ENCODE data around the gene DHX34.
"Not testable (repeated sequence)": the region's sequence is repeated elsewhere in the genome, so short reads cannot be mapped to it uniquely, and the experiment has no call there.

The DHX34 gene

DNA sequence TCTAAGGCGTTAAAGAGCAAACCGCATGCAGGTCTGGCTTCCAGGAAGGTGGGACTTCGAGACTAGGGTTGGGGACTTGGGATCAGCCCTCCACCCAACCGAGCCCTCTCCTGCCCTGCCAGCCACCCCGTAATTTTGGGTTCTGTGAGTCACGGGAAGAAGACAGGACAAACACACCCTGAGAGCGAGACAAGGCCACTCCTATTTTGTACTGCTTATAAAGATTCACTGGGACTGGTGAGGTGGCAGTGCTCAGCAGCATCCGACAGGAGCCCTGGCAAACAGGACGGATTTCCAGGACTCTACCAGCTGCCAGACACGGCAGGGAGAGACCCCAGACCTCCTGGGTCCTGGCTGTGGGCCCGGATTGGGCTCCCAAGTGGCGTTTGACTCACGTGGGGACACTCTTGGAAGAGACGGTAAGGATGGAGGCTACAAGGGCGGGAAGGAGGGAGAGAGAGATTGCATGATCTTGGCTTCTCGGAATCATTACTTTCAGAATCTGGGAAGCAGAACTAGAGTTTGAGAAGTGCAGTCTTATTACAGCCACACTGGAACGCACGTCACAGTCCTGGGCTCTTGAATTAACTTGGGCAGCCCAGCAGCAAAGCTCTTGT is 17.1 kb upstream of the DHX34 start, which contains the start of gene C5AR2:
Gene C5AR2 (plus strand): TSS at position 245 of the 617 bp plus-strand sequence. CDS start 8,625 bp downstream, outside the sequence.
- DNase-seq, result no peak

DNA sequence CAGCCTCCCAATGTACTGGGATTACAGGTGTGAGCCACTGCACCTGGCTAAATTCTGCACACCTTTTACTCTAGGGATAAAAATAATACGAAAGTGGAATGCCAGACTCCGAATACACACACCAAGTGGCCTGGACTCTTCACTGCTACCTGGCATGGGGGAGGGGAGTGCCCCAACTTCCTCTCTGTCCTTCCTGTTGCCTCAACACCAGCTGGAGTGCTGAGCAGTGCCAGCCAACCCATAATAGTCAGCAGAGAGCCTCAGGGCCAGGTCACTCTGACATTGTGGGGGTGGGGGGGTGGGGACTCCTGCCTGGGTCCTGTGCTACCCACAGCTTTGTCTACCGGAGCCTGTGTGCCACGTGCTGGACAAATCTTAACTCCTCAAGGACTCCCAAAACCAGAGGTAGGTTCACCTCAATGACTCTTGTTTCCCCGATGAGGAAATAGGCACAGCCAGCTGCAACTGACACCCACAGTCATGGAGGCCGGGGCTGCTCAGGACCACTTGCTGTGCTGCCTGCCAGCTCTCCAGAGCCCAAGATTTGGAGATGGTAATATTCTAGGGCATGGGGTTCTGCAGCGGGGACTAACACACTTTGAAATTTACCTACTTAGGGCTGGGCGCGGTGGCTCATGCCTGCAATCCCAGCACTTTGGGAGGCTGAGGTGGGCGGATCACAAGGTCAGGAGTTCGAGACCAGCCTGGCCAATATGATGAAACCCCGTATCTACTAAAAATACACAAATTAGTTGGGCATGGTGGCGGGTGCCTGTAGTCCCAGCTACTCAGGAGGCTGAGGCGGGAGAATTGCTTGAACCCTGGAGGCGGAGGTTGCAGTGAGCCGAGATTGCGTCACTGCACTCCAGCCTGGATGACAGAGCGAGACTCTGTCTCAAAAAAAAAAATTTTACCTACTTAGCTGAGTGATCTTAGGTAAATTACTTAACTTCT is 12.1 kb upstream of the DHX34 start:
- DNase-seq, result not testable (repeated sequence)

DNA sequence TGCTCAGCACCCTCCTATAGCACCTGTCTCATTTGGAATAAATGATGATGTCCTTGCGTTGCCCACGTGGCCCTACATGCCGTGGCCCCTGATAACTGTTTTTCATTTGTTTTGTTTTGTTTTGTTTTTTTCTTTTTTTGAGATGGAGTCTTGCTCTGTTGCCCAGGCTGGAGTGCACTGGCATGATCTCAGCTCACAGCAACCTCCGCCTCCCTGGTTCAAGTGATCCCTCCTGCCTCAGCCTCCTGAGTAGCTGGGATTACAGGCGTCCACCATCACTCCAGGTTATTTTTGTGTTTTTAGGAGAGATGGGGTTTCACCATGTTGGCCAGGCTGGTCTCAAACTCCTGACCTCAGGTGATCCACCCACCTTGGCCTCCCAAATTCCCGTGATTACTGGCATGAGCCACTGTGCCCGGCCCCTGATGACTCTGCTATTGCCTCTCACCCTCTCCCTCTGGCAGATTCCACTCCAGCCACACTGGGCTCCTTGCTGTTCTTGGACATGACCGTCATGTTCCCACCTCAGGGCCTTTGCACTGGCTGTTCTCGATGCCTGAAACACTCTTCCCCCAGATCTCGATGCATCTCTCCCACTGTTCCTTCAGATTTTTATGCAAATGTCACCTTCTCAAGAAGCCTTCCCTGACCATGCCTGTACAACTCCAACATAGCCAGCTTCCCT is 9.8 kb upstream of the DHX34 start:
- DNase-seq, result no peak

DNA sequence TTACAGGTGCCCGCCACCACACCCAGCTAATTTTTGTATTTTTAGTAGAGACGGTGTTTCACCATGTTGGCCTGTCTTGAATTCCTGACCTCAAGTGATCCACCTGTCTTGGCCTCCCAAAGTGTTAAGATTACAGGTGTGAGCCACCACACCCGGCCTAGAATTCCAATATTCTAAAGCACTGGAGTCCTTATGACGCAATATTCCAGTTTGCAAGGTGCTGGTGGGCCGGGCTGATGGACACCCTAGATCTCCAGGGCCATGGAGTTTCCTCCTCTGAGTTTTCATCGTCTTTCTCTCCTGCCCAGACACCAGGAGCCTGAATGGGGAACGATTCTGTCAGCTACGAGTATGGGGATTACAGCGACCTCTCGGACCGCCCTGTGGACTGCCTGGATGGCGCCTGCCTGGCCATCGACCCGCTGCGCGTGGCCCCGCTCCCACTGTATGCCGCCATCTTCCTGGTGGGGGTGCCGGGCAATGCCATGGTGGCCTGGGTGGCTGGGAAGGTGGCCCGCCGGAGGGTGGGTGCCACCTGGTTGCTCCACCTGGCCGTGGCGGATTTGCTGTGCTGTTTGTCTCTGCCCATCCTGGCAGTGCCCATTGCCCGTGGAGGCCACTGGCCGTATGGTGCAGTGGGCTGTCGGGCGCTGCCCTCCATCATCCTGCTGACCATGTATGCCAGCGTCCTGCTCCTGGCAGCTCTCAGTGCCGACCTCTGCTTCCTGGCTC is 8.5 kb upstream of the DHX34 start:
- no peak for DNase-seq

DNA sequence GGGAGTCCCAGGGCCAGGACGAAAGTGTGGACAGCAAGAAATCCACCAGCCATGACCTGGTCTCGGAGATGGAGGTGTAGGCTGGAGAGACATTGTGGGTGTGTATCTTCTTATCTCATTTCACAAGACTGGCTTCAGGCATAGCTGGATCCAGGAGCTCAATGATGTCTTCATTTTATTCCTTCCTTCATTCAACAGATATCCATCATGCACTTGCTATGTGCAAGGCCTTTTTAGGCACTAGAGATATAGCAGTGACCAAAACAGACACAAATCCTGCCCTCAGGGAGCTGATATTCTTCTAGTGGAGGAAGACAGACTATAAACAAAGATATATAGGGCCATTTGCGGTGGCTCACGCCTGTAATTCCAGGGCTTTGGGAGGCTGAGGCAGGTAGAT is 7.4 kb upstream of the DHX34 start:
- no peak for DNase-seq

DNA sequence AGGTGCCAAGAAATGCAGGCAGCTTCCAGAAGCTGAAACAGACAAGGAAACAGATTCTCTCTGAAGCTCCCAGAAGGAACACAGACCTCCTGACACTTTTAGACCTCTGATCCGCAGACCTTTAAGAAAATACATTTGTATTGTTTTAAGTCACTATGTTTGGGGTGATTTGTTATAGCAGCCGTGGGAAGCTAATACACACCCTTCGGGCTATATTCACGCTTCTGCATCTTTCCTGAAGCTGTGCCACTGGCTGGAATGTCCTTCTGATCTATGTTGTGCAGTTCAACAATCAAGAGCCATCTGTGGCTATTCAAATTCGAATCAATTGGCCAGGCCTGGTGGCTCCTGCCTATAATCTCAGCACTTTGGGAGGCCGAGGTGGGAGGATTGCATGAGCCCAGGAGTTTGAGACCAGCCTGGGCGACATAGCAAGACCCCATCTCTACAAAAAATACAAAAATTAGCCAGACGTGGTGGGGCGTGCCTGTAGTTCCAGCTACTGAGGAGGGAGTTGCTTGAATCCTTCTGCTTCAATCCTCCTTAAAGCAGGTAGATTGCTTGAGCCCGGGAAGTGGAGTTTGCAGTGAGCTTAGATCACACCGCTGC is 5.8 kb upstream of the DHX34 start:
- DNase-seq, result no peak

DNA sequence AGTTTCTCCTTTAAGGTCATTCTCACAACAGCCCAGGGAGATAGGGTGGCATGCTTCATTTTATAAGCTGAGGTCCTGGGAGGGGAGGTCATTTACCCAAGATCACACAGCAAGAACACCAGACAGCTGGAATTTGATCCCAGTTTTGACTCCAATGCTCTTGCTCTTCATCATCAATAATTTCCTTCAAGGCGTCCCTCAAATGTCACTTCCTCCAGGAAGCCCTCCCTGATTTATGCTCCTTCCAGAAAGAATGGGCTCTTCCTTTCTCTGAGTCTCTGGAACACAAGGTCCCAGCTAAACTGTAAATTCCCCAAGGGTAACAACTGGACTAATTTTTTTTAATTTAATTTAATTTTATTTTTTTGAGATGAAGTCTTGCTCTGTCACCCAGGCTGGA is 4.7 kb upstream of the DHX34 start:
- no peak for DNase-seq

DNA sequence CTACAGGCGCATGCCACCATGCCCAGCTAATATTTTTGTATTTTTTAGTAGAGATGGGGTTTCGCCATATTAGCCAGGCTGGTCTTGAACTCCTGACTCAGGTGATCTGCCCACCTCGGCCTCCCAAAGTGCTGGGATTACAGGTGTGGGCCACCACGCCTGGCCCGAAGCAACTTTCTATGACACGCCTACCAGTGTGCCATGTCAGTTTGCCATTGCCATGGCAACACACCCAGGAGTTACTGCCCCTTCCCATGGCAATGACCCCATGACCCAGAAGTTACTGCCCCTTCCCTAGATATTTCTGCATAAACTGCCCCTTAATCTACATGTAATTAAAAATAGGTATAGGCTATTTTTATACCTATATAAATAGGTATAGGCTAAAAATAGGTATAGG is 3.1 kb upstream of the DHX34 start:
- DNase-seq, result not testable (repeated sequence)

DNA sequence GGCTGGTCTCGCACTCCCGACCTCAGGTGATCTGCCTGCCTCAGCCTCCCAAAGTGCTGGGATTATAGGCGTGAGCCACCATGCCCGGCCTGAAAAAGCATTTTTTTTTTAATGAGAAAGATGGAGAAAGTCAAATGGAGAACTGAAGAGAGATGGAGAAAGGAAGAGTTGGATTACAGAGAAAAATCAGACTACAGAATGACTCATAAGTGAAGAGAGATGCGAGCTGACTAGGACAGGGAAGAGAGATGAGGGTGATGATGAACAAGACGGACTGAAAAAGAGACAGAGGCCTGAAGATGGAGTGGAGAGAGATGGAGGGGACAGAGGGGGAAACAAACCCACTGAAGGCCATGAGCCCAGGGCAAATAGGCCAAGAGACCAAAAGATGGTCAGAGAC is 1.5 kb downstream of the DHX34 start:
- DNase-seq, result no peak

DNA sequence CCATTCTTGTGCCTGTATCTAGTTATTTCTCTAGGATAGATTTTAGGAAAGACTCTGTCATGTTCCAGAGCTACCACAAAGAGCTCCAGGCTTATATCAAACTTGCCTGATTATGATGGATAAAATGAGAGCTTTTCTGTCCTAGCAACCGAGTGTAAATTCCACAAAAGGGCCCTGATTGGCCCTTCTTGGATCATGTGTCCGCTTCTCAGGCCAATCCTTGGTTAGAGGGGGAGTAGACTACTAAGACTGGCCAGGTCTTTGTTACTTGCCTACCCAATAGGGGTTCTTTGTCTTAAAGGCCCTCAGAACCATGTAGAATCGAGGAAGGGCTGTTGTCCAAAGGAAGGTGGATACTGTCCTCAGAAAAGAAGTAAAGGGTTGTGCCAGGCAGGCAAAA is 2.4 kb downstream of the DHX34 start:
- DNase-seq, result no peak

DNA sequence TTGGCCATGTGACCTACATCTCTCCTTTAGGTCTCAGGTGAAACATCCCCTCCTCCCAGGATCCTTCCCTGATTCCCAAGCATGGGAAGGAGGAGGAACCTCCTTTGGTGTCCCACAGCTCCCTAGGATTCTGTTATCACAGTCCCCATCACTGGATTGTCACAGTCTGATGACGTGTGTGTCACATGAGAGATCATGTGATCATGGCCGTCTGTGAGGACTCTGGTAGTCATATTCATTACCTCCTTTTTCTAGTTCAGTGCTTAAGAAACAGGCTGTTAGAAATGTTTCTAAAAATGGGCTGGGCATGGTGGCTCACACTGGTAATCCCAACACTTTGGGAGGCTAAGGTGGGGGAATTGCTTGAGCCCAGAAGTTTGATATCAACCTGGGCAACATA is 3.0 kb downstream of the DHX34 start:
- DNase-seq, result no peak

DNA sequence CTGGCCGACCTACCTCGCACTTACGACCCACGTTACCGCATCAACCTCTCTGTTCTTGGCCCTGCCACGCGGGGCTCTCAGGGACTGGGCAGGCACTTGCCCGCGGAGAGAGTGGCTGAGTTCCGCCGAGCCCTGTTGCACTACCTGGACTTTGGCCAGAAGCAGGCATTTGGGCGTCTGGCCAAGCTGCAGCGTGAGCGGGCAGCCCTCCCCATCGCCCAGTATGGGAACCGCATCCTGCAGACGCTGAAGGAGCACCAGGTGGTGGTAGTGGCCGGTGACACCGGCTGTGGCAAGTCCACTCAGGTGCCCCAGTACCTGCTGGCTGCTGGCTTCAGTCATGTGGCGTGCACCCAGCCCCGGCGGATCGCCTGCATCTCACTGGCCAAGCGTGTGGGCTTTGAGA is 4.2 kb downstream of the DHX34 start:
- DNase-seq, result no peak

DNA sequence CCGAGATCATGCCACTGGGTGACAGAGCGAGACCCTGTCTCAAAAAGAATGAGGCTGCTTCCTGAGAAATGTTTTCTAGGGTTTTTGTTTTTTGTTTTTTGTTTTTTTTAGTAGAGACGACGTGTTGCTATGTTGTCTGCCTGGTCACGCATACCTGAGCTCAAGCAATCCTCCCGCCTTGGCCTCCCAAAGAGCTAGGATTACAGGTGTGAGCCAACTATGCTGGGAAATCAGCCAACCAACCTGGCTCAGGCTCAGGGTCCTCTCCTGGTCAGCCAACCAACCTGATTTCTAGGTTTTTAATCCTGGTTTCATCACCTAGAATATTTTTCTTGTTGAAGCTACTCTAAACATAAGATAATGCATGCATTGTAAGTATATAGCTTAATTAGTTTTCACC is 7.8 kb downstream of the DHX34 start:
- no peak for DNase-seq

DNA sequence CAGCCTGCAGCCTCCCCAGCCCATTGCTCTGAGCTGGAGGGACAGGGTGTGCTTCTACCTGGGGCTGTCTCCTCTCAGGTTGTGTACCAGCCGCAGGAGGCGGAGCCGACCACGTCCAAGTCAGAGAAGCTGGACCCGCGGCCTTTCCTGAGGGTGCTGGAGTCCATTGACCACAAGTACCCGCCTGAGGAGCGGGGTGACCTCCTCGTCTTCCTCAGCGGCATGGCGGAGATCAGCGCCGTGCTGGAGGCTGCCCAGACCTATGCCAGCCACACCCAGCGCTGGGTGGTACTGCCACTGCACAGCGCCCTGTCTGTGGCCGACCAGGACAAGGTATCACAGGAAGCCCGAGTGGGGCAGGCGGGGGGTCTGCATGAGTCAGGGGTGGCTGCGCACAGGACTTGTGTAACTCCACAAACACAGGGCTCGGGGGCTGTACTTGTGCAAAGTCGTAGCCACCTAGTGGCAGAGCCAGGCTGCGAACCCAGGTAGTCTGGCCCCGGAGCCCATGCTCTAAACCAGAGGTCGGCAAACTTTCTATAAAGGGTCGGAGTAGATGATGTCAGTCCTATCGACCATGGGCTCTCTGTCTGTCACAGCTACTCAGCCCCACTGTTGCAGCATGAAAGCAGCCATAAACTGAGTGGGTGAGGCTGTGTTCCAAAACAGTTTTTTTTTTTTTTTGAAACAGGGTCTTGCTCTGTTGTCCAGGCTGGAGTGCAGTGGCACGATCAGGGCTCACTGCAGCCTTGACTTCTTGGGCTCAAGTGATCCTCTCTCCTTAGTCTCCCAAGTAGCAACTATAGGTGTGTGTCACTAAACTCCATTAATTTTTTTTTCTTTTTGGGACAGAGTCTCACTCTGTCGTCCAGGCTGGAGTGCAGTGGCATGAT is 8.9 kb downstream of the DHX34 start:
- DNase-seq, result no peak

DNA sequence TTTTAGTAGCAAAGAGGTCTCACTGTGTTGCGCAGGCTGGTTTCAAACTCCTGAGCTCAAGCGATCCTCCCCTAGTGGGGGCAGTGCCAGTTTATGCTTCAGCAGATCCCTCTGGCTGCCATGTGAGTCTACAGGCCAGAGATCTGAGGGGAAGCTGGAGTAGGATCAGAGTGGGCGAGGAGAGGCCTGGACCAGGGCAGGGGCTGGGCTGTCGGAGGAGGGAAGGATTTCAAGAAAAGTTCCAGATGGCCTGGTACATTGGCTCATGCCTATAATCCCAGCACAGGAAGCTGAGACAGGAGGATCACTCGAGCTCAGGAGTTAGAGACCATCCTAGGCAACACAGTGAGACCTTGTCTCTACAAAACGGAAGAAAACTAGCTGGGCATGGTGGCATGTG is 9.8 kb downstream of the DHX34 start:
- DNase-seq, result no peak

DNA sequence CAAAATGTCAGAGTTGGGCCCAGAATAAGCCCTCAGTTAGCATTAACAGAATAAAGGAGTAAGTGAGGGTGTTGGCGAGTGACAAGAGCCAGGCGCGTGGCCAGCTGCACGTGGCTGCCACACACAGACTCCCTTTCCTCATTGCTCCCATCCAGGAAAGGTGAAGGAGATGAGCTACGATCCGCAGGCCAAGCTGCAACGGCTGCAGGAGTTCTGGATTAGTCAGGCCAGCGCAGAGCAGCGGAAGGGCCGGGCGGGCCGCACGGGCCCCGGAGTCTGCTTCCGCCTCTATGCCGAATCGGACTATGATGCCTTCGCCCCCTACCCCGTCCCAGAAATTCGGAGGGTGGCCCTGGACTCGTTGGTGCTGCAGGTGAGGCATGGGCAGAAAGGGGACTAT is 13.2 kb downstream of the DHX34 start:
- DNase-seq, result no peak

DNA sequence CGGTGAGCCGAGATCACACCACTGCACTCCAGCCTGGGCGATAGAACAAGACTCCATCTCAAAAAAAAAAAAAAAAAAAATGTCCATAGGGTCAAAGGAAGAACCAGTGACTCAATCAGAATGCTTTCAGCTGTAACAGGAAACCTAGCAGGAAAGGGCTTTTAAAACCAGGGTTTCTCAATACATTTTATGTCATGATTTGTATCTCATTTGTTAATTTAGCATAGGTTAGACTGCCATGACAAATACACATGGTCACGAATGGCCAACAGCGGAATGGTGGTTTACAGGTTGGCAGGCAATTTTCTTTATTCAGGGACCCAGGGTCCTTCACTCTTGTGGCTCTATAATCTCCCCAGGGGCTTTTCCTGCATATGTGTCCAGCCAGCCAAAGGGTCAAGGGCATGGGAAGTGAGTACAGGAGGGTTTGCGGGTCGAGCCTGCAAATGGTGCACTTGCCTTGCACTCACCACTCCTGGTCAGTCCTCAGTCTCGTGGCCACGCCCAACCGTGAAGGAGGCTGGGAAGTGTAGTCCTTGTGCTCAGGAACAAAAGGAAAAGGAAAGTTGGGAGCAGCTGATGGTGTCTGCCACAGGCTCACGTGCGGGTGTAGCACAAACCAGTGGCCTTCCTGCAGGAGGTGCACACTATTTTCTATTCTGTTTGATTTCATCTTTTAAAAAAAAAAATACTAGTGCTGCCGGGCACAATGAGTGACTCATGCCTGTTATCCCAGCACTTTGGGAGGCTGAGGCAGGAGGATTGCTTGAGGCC is 14.8 kb downstream of the DHX34 start:
- no peak for DNase-seq

DNA sequence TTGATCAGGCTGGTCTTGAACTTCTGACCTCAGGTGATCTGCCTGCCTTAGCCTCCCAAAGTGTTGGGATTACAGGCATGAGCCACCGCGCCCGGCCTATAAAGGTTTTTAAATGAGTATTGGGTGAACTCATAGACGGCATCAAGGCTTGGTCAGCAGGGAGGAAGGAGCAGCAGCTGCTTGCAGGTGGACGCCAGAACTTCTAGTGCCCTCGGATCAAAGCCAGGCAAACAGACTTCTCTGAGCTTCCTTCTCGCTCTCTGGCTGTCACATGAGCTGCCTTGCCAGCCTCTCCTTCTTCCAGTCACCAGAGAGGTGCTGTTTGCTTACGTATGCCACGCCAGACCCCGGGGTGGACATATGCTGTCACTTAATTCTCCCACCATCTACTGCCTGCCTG is 16.3 kb downstream of the DHX34 start:
- not testable (repeated sequence) for DNase-seq

DNA sequence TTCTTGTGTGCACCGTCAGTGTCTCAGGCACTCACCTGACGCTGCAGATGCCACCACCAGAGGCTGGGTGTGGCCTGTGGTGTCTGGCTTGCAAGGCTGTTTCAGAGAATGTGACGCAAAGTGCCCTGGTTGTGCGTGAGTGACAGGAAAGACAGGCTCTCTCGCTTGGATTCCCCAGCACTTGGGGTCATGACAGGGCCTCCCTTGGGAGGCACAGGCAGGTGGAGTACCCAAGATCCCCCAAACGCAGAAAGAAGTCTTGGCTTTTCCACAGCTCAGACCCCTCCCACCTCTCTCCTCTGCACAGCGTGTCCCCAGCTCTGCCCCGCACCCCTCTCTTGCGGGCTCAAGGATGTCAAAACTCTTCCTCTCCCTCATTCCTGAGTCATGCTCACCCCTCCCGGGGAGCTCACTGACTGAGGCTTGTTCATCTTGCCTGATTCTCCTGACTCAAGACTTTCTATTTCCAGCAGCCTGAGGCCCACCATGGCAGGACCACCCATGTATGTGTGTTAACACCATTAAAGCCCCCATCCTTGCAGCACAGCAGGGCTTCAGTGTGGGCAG is 21.0 kb downstream of the DHX34 start:
- DNase-seq, result no peak

DNA sequence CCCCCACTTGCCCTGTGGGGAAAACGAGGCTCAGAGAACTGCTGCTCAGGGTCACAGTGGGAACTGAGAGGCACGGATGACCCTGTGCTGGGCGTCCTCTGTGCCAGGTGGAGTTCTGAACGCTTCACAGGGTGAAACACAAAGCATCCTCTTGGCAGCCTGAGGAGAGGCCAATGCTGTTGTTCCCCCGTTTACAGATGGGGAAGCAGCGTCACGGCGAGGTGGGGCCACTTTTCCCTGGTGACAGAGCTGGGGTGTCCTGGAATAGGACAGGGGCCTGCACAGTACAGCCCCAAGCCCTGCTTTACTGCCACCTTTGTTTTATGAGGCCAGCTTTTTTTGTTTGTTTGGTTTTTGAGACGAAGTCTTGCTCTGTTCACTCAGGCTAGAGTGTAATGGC is 22.1 kb downstream of the DHX34 start:
- DNase-seq, result no peak
